WTC11 (cell line): ENCODE measurements around the gene CGREF1. TPM values are rescaled to one million over a fixed set of nuclear protein-coding genes. Genes with fewer than 3 reads are reported as not detected.

ENCODE experiments used
- ATAC-seq: fragments of 200-7000 bp; cut with Tn5 transposase; 2 replicates; pipeline ENCODE4 v1.10.0; 2021; ENCODE audit warnings: mild to moderate bottlenecking, moderate library complexity
- CTCF ChIA-PET: fragments of 300-600 bp; sonication (Branson Sonifier 250); formaldehyde crosslinking; loops from one replicate; lab custom pipeline; 2021; ENCODE audit warnings: antibody characterized with exemption; lab: Charles Lee
- POLR2A ChIA-PET: fragments of 350-600 bp; sonication (Branson Sonifier 250); formaldehyde crosslinking; loops from one replicate; lab custom pipeline; 2021; ENCODE audit warnings: antibody characterized with exemption; lab: Charles Lee
- DNase-seq: peaks from one replicate; pipeline ENCODE4 v3.0.0; 2021; ENCODE audit warnings: low spot score
- H3K27ac Mint-ChIP-seq: 2 replicates; pipeline ENCODE4 v1.8.0; 2021; ENCODE audit warnings: mixed read lengths
- H3K27me3 Mint-ChIP-seq: 2 replicates; pipeline ENCODE4 v1.8.0; 2021; ENCODE audit warnings: low read depth, mild to moderate bottlenecking, moderate library complexity, mixed read lengths
- H3K36me3 Mint-ChIP-seq: 2 replicates; pipeline ENCODE4 v1.8.0; 2021; ENCODE audit warnings: mixed read lengths
- H3K4me1 Mint-ChIP-seq: 2 replicates; pipeline ENCODE4 v1.8.0; 2022; ENCODE audit warnings: mixed read lengths
- H3K4me3 Mint-ChIP-seq: 2 replicates; pipeline ENCODE4 v1.8.0; 2021; ENCODE audit warnings: mild to moderate bottlenecking, moderate library complexity, mixed read lengths
- H3K9me3 Mint-ChIP-seq: 2 replicates; pipeline ENCODE4 v1.8.0; 2021; ENCODE audit warnings: mixed read lengths
- CBFB ChIP-seq: sonication (generic); formaldehyde crosslinking; IDR thresholded peaks from 2 replicates; pipeline ENCODE4 v1.8.1; 2022; ENCODE audit warnings: mild to moderate bottlenecking, low read depth, missing genetic modification reagents
- E2F1 ChIP-seq: sonication (generic); formaldehyde crosslinking; IDR thresholded peaks from 2 replicates; pipeline ENCODE4 v1.8.0; 2022; ENCODE audit warnings: mild to moderate bottlenecking, missing genetic modification reagents
- ELF4 ChIP-seq: sonication (generic); formaldehyde crosslinking; IDR thresholded peaks from 2 replicates; pipeline ENCODE4 v1.8.1; 2022; ENCODE audit warnings: low read depth, mild to moderate bottlenecking, moderate library complexity, missing genetic modification reagents
- ESRRA ChIP-seq: sonication (generic); formaldehyde crosslinking; IDR thresholded peaks from 2 replicates; pipeline ENCODE4 v1.8.1; 2022; ENCODE audit warnings: mild to moderate bottlenecking, missing genetic modification reagents, borderline replicate concordance
- FOXJ3 ChIP-seq: sonication (generic); formaldehyde crosslinking; IDR thresholded peaks from 2 replicates; pipeline ENCODE4 v1.9.0; 2021; ENCODE audit warnings: missing genetic modification reagents, mild to moderate bottlenecking, borderline replicate concordance
- FOXK1 ChIP-seq: sonication (generic); formaldehyde crosslinking; IDR thresholded peaks from 2 replicates; pipeline ENCODE4 v1.8.0; 2022; ENCODE audit warnings: mild to moderate bottlenecking, moderate library complexity, missing genetic modification reagents
- JAZF1 ChIP-seq: fragments of 250-450 bp; sonication (Bioruptor Pico); IDR thresholded peaks from 2 replicates; pipeline ENCODE4 v1.9.0; 2021; ENCODE audit warnings: moderate library complexity, mild to moderate bottlenecking, inconsistent platforms
- MAX ChIP-seq: sonication (generic); formaldehyde crosslinking; IDR thresholded peaks from 2 replicates; pipeline ENCODE4 v1.8.0; 2022; ENCODE audit warnings: mild to moderate bottlenecking, missing genetic modification reagents
- NFE2L1 ChIP-seq: sonication (generic); formaldehyde crosslinking; IDR thresholded peaks from 2 replicates; pipeline ENCODE4 v1.8.1; 2023; ENCODE audit warnings: missing genetic modification reagents
- NR3C1 ChIP-seq: sonication (generic); formaldehyde crosslinking; conservative IDR thresholded peaks from 2 replicates; pipeline ENCODE4 v1.8.1; 2023; ENCODE audit warnings: low read depth, mild to moderate bottlenecking, missing genetic modification reagents
- ZBTB43 ChIP-seq: sonication (generic); formaldehyde crosslinking; IDR thresholded peaks from 2 replicates; pipeline ENCODE4 v1.8.1; 2023; ENCODE audit warnings: mild to moderate bottlenecking, missing genetic modification reagents
- ZNF263 ChIP-seq: sonication (generic); formaldehyde crosslinking; IDR thresholded peaks from 2 replicates; pipeline ENCODE4 v1.8.1; 2022; ENCODE audit warnings: low read depth, mild to moderate bottlenecking, moderate library complexity, missing genetic modification reagents
- ZNF281 ChIP-seq: sonication (generic); formaldehyde crosslinking; IDR thresholded peaks from 2 replicates; pipeline ENCODE4 v1.8.0; 2023; ENCODE audit warnings: mild to moderate bottlenecking, missing genetic modification reagents
- ZNF423 ChIP-seq: fragments of 250-450 bp; sonication (Bioruptor Pico); IDR thresholded peaks from 2 replicates; pipeline ENCODE4 v2.1.2; 2022; ENCODE audit warnings: mild to moderate bottlenecking, moderate library complexity
- ZNF425 ChIP-seq: fragments of 250-450 bp; sonication (Bioruptor Pico); conservative IDR thresholded peaks from 2 replicates; pipeline ENCODE4 v1.9.0; 2021; ENCODE audit warnings: mild to moderate bottlenecking
- ZNF512 ChIP-seq: sonication (generic); formaldehyde crosslinking; IDR thresholded peaks from 2 replicates; pipeline ENCODE4 v1.8.1; 2022; ENCODE audit warnings: missing genetic modification reagents, borderline replicate concordance
- ZNF532 ChIP-seq: fragments of 250-450 bp; sonication (Bioruptor Pico); IDR thresholded peaks from 2 replicates; pipeline ENCODE4 v1.9.0; 2021; ENCODE audit warnings: mild to moderate bottlenecking, borderline replicate concordance
- total RNA-seq: library from RNA; stranded (reverse); gene quantifications from 3 replicates; pipeline ENCODE4 v1.2.3, GENCODE V29; 2021

The CGREF1 gene
- total RNA-seq, 1 experiment from 2014 or later, result 3.5 TPM

GRCh38 chr2:27067385-27067784, 51.5 kb downstream of the CGREF1 start:
- CTCF ChIA-PET, result no interaction called here
- H3K27me3 Mint-ChIP-seq, result no peaks in the 10 kb centered on the region; the same call in 1 of the 2 replicates
- no peak for ATAC-seq
- POLR2A ChIA-PET, result interaction anchor here (0.7 kb wide), 1 partner anchor 565 kb away, joined by 4 read pairs; no protein-coding TSS in a partner anchor
- no peak overlapping the region for H3K4me3 Mint-ChIP-seq
- peaks cover 5% of the 10 kb centered on the region for H3K4me1 Mint-ChIP-seq
- no peaks in the 10 kb centered on the region for H3K9me3 Mint-ChIP-seq
- H3K27ac Mint-ChIP-seq, result no peak overlapping the region
- TF ChIP-seq ELF4 (CRISPR knock-in tag), result no peak
- TF ChIP-seq E2F1 (CRISPR knock-in tag), result no peak
- TF ChIP-seq ZNF423 (CRISPR knock-in tag), result no peak
- TF ChIP-seq NR3C1 (CRISPR knock-in tag), result no peak
- TF ChIP-seq ZNF281 (CRISPR knock-in tag), result no peak
- TF ChIP-seq FOXK1 (CRISPR knock-in tag), result no peak
- no peak for TF ChIP-seq FOXJ3 (CRISPR knock-in tag)
- TF ChIP-seq ZNF512 (CRISPR knock-in tag), result no peak
- DNase-seq, result no peak
- H3K36me3 Mint-ChIP-seq, result peaks cover 41% of the 10 kb centered on the region

- no peak for ATAC-seq
- H3K27ac Mint-ChIP-seq, result no peak overlapping the region
- peaks cover 45% of the 10 kb centered on the region for H3K36me3 Mint-ChIP-seq
- no peaks in the 10 kb centered on the region for H3K27me3 Mint-ChIP-seq
- no peaks in the 10 kb centered on the region for H3K9me3 Mint-ChIP-seq
- CTCF ChIA-PET, result interaction anchor here (0.7 kb wide), 1 partner anchor 14 kb away, joined by 5 read pairs; the partner anchor contains the start of gene EMILIN1
- DNase-seq, result no peak
- no peak overlapping the region for H3K4me3 Mint-ChIP-seq
- no peaks in the 10 kb centered on the region for H3K4me1 Mint-ChIP-seq
- POLR2A ChIA-PET, result interaction anchor here (0.6 kb wide), 1 partner anchor 401 kb away, joined by 4 read pairs; no protein-coding TSS in a partner anchor
- TF ChIP-seq ZNF423 (CRISPR knock-in tag) (no peak), ZNF532 (CRISPR knock-in tag) (no peak), MAX (CRISPR knock-in tag) (no peak), CBFB (CRISPR knock-in tag) (no peak), ESRRA (CRISPR knock-in tag) (no peak), ZBTB43 (CRISPR knock-in tag) (no peak), ZNF263 (no peak), JAZF1 (CRISPR knock-in tag) (no peak), NFE2L1 (CRISPR knock-in tag) (no peak), ZNF425 (no peak)
Observed at GRCh38 chr2:27065128-27065527, 53.8 kb downstream of the CGREF1 start.
